ENCODE measurements around the gene PACRG. TPM values are rescaled to one million over a fixed set of nuclear protein-coding genes. Genes with fewer than 3 reads are reported as not detected.

Gene PACRG
- total RNA-seq, 1 donor from 2014 or later = 1.1 TPM

DNA sequence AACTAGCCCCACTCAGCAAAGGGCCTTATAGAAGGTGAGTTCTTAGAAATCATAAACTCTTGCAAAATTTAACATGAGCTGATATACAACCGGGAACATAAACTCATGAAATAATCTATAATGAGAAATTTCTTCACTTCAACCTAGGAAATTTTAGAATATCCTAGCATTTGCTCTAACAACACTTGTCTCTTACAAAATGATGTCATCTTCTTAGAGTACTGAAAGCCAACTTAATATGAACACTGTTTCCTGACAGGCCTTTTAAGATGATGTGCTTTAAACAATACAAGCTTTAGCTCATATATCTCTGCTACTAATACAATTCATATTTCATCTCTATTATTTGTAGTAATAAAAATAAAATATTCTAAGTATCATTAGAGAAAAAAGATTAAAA lies 932 bp downstream of the PACRG start:
- peaks cover 3% of the 10 kb centered on the region for H3K36me3 Mint-ChIP-seq (ENCODE audit: low read depth)
- no peaks in the 10 kb centered on the region for H3K27me3 Mint-ChIP-seq (ENCODE audit: low read depth)
- peaks cover 20% of the 10 kb centered on the region for H3K4me1 Mint-ChIP-seq (ENCODE audit: low read depth)
- no peak overlapping the region for H3K4me3 Mint-ChIP-seq (ENCODE audit: unreplicated experiment)
- peaks cover 6% of the 10 kb centered on the region for H3K9me3 Mint-ChIP-seq (ENCODE audit: low read depth)
- TF ChIP-seq, protein P1, sequence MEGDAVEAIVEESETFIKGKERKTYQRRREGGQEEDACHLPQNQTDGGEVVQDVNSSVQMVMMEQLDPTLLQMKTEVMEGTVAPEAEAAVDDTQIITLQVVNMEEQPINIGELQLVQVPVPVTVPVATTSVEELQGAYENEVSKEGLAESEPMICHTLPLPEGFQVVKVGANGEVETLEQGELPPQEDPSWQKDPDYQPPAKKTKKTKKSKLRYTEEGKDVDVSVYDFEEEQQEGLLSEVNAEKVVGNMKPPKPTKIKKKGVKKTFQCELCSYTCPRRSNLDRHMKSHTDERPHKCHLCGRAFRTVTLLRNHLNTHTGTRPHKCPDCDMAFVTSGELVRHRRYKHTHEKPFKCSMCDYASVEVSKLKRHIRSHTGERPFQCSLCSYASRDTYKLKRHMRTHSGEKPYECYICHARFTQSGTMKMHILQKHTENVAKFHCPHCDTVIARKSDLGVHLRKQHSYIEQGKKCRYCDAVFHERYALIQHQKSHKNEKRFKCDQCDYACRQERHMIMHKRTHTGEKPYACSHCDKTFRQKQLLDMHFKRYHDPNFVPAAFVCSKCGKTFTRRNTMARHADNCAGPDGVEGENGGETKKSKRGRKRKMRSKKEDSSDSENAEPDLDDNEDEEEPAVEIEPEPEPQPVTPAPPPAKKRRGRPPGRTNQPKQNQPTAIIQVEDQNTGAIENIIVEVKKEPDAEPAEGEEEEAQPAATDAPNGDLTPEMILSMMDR (IDR thresholded peaks at IDR 0.05) = no peak
- H3K27ac Mint-ChIP-seq (ENCODE audit: unreplicated experiment) = peak overlapping the region; percentile 97
- DNase-seq (ENCODE audit: low spot score) = no peak

DNA sequence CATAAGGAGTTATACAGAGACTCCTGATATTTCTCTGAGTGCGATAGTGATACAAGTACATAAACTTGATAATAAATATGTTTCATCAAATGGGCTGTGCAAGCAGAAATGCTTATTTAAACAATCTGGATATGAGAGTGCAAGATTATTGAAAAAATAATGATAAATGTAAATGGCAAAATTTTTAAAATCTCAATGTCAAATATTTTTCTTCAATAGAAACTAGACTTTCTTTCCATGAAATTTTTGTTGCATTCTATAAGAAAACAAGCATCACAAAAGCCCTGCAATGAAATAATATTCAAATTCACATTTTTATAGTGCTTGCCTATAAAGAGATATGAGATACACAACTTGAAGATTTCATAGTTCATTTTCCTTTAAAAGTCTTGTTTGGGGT lies 2.7 kb downstream of the PACRG start:
- Mint-ChIP-seq H3K4me1 (ENCODE audit: low read depth) (peaks cover 16% of the 10 kb centered on the region), H3K4me3 (ENCODE audit: unreplicated experiment) (no peak overlapping the region), H3K27me3 (ENCODE audit: low read depth) (no peaks in the 10 kb centered on the region), H3K27ac (ENCODE audit: unreplicated experiment) (no peak overlapping the region), H3K9me3 (ENCODE audit: low read depth) (peaks cover 6% of the 10 kb centered on the region), H3K36me3 (ENCODE audit: low read depth) (peaks cover 3% of the 10 kb centered on the region)
- TF ChIP-seq, protein P1 (IDR thresholded peaks at IDR 0.05) = no peak
- DNase-seq (ENCODE audit: low spot score) = no peak

DNA sequence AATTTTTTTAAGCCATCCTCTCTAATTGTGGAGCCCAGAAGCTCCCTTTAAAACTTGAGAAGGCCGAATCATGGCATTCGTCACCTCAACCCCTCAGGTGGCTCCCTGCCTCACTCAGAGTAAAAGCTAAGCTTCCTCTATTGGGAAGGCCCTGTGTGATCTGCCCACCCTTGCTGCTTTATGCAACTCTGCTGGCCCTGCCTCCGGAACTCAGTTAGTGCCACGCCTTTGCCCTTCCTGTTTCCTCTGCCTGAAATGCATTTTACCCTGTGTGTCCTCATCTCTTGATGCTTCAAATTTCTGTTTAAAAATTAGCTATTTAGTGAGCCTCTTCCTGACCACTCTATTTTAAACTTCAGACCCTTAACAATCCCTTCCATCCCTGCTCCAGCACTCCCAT lies 5.7 kb downstream of the PACRG start:
- no peak for DNase-seq (ENCODE audit: low spot score)
- Mint-ChIP-seq H3K27ac (ENCODE audit: unreplicated experiment) (no peak overlapping the region), H3K4me3 (ENCODE audit: unreplicated experiment) (no peak overlapping the region), H3K36me3 (ENCODE audit: low read depth) (peaks cover 3% of the 10 kb centered on the region), H3K9me3 (ENCODE audit: low read depth) (peaks cover 6% of the 10 kb centered on the region), H3K4me1 (ENCODE audit: low read depth) (peaks cover under 1% of the 10 kb centered on the region), H3K27me3 (ENCODE audit: low read depth) (no peaks in the 10 kb centered on the region)
- TF ChIP-seq, protein P1 (IDR thresholded peaks at IDR 0.05) = no peak

DNA sequence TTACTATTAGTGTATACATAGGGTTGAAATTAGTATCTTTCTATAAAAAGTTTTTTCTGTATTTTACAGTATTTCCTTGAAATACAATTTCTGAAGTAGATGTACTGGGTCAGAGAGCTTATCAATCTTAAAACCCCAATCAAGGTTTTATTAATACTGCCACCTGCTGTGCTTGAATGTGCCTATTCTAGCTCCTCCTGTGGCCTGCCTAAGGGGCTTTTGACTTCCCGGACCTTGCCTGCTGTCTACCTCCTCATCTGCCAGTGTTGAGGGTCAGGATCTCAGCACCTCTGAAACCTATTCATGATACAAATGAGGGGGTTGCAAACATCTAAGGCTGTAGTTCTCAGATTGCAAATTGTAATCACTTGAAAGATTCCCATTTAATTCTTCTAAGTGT lies 9.2 kb downstream of the PACRG start:
- no peak for DNase-seq (ENCODE audit: low spot score)
- H3K36me3 Mint-ChIP-seq (ENCODE audit: low read depth) = no peaks in the 10 kb centered on the region
- H3K27me3 Mint-ChIP-seq (ENCODE audit: low read depth) = no peaks in the 10 kb centered on the region
- H3K4me3 Mint-ChIP-seq (ENCODE audit: unreplicated experiment) = no peak overlapping the region
- H3K9me3 Mint-ChIP-seq (ENCODE audit: low read depth) = peaks cover 1% of the 10 kb centered on the region
- H3K27ac Mint-ChIP-seq (ENCODE audit: unreplicated experiment) = no peak overlapping the region
- no peaks in the 10 kb centered on the region for H3K4me1 Mint-ChIP-seq (ENCODE audit: low read depth)
- TF ChIP-seq, protein P1 (IDR thresholded peaks at IDR 0.05) = peak; percentile 53

DNA sequence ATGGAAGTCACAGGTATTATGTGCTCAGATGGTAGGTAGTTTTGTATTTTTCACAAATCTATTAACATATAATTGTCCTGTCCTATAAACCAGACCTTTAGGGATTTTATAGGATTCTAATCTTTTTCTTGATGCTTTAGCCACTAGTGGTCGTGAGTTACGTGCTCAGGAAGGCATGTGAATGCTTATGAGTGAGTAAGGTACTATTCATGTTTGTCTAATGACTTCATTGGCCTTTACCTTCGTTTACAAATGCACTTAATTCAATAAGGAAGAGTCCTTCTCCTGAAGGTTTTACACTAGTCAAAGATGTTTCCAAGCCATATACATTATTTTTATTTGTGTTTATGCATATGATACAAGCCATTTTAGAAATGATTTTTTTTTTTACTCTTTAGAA lies 23.0 kb downstream of the PACRG start:
- H3K4me1 Mint-ChIP-seq (ENCODE audit: low read depth) = no peaks in the 10 kb centered on the region
- H3K27ac Mint-ChIP-seq (ENCODE audit: unreplicated experiment) = no peak overlapping the region
- H3K4me3 Mint-ChIP-seq (ENCODE audit: unreplicated experiment) = no peak overlapping the region
- H3K9me3 Mint-ChIP-seq (ENCODE audit: low read depth) = no peaks in the 10 kb centered on the region
- H3K27me3 Mint-ChIP-seq (ENCODE audit: low read depth) = no peaks in the 10 kb centered on the region
- TF ChIP-seq, protein P1 (IDR thresholded peaks at IDR 0.05) = no peak
- no peaks in the 10 kb centered on the region for H3K36me3 Mint-ChIP-seq (ENCODE audit: low read depth)
- DNase-seq (ENCODE audit: low spot score) = no peak
